Kidney (tissue), 14 donors: ENCODE data around the gene CA5A. TPM values are rescaled to one million over a fixed set of nuclear protein-coding genes. Genes with fewer than 3 reads are reported as not detected.

Source experiments
- DNase-seq, 5 donors: peaks; one replicate each; pipeline ENCODE4 v3.0.0-alpha.2; 2013 to 2020
- FAIRE-seq: peaks from 2 replicates; lab custom pipeline; 2012; peaks lifted over from hg19 to GRCh38; lab: Jason Lieb, UNC
- H3K27ac ChIP-seq, 2 donors: one replicate each; pipeline ENCODE4 v1.7.0; 2013; ENCODE audit warnings: low read depth in 2 of 2, low read length in 2 of 2, inconsistent platforms in 1 of 2
- H3K27me3 ChIP-seq: one replicate; pipeline ENCODE4 v1.7.1; 2013; ENCODE audit warnings: low read length, inconsistent platforms; ENCODE audit not compliant: control insufficient read depth, insufficient read depth
- H3K36me3 ChIP-seq, 3 donors: one replicate each; pipeline versions ENCODE4 v1.7.0 to v1.7.1; 2013; ENCODE audit warnings: low read length in 3 of 3, control low read depth in 1 of 3, inconsistent platforms in 1 of 3; ENCODE audit not compliant: insufficient read depth in 3 of 3, control insufficient read depth in 2 of 3
- H3K4me1 ChIP-seq, 3 donors: one replicate each; pipeline versions ENCODE4 v1.7.0 to v1.7.1; 2013; ENCODE audit warnings: low read length in 3 of 3, inconsistent platforms in 1 of 3, low read depth in 1 of 3; ENCODE audit not compliant: control insufficient read depth in 2 of 3, insufficient read depth in 2 of 3
- H3K4me3 ChIP-seq, 3 donors: one replicate each; pipeline versions ENCODE4 v1.7.0 to v1.8.1; 2013; ENCODE audit warnings: low read length in 3 of 3, control low read depth in 1 of 3, inconsistent platforms in 1 of 3
- H3K9ac ChIP-seq, 3 donors: one replicate each; pipeline versions ENCODE4 v1.7.0 to v1.7.1; 2013; ENCODE audit warnings: low read length in 3 of 3, control low read depth in 1 of 3, inconsistent platforms in 1 of 3
- H3K9me3 ChIP-seq, 3 donors: one replicate each; pipeline versions ENCODE4 v1.7.0 to v1.7.1; 2013; ENCODE audit warnings: low read length in 3 of 3, control low read depth in 1 of 3, inconsistent platforms in 1 of 3; ENCODE audit not compliant: control insufficient read depth in 2 of 3, insufficient read depth in 1 of 3
- CTCF ChIP-seq: IDR thresholded peaks from 3 replicates; pipeline ENCODE4 v1.5.1; 2012; ENCODE audit warnings: mild to moderate bottlenecking, moderate library complexity, borderline replicate concordance; ENCODE audit not compliant: insufficient read depth; ENCODE audit errors: extremely low read depth
- intact Hi-C: fragments of 100-400 bp; cut with DNase I; formaldehyde crosslinking; loops from one replicate; pipeline ENCODE4 v1.11.1; 2022
- polyA plus RNA-seq: library from polyadenylated mRNA; stranded (reverse); fragments of 350-450 nt; fragmentation: Illumina TruSeq; extraction: RNeasy Lipid Tissue Mini Kit (QIAGEN cat#74804); gene quantifications from one replicate; pipeline ENCODE4 v1.2.3, GENCODE V29; 2014; ENCODE audit warnings: low read depth, low replicate concordance; ENCODE audit not compliant: insufficient read depth
- total RNA-seq: library from RNA; stranded (reverse); fragmentation: NEBNext Ultra II Directional; extraction: Animal tissue kit (Norgen Biotek cat#: 25700); gene quantifications from one replicate; pipeline ENCODE4 v1.2.1, GENCODE V29; 2021
- donor health status: control.
- donor health status: control.
- donor health status: control.
- donor health status: control.
- donor health status: control.
- donor health status: DM: yes; HTN: yes; CAD: no.
- donor health status: Normal renal cell carcinoma (clear cell type).

Gene CA5A
- total and polyA plus RNA-seq, 2 donors from 2014 or later, result not detected

- FAIRE-seq (no peak), DNase-seq (peak in 1 of 5 donors; percentile 20)
- Histone ChIP-seq H3K27me3 (no peaks in the 10 kb centered on the region), H3K9ac (peak overlapping the region in 1 of 3 donors; percentile 5), H3K36me3 (no peaks in the 10 kb centered on the region), H3K4me3 (peak overlapping the region in 1 of 3 donors; percentile 19), H3K4me1 (peaks cover 0 to 25% (median 16%) of the 10 kb centered on the region in 3 donors), H3K27ac (peak overlapping the region; percentile 49 to 79), H3K9me3 (no peaks in the 10 kb centered on the region)
- TF ChIP-seq CTCF, result no peak
- intact Hi-C loops, result no loop called here
These were observed 11.8 kb upstream of the CA5A start for GRCh38 chr16:87948119-87948545.

GRCh38 chr16:87947356-87948118 is 11.2 kb upstream of the CA5A start:
- Histone ChIP-seq H3K27ac (peak overlapping the region in 1 of 2 donors; percentile 79), H3K4me3 (peak overlapping the region in 1 of 3 donors; percentile 19), H3K9me3 (no peaks in the 10 kb centered on the region), H3K9ac (peak overlapping the region in 1 of 3 donors; percentile 5), H3K36me3 (no peaks in the 10 kb centered on the region), H3K27me3 (no peaks in the 10 kb centered on the region), H3K4me1 (peaks cover 0 to 19% (median 16%) of the 10 kb centered on the region in 3 donors)
- FAIRE-seq (no peak), DNase-seq (peak; percentile 46 to 69 (median 56))
- intact Hi-C loops, result no loop called here
- TF ChIP-seq CTCF, result no peak

- Histone ChIP-seq H3K4me3 (no peak overlapping the region), H3K36me3 (no peaks in the 10 kb centered on the region), H3K9ac (peak overlapping the region in 1 of 3 donors; percentile 8), H3K4me1 (peaks cover 0 to 13% (median 9%) of the 10 kb centered on the region in 3 donors), H3K27ac (peak overlapping the region in 1 of 2 donors; percentile 15), H3K27me3 (no peaks in the 10 kb centered on the region), H3K9me3 (no peaks in the 10 kb centered on the region)
- TF ChIP-seq CTCF, result no peak
- FAIRE-seq, result no peak
- intact Hi-C loops, result no loop called here
- DNase-seq, result peak in 2 of 5 donors; percentile 59 to 74
These were observed 10.4 kb upstream of the CA5A start for GRCh38 chr16:87946596-87947347.
